T-helper 2 cell treated with Interferon-gamma antibody and Interleukin-4, amounts not matched to agents 100 ng/mL and 5 ng/mL, for 36 hours (primary cell): ENCODE data around the gene VWC2L. TPM values are rescaled to one million over a fixed set of nuclear protein-coding genes. Genes with fewer than 3 reads are reported as not detected.

Experiments used
- intact Hi-C: fragments of 100-400 bp; cut with micrococcal nuclease; formaldehyde crosslinking; loops from one replicate; pipeline ENCODE4 v1.15.1; 2023
- total RNA-seq: library from RNA; stranded (reverse); gene quantifications from 2 replicates; pipeline ENCODE4 v1.2.3, GENCODE V29; 2022

VWC2L gene
- not detected in 2 replicates for total RNA-seq

- intact Hi-C loops, result no loop called here
Observed at GRCh38 chr2:214410918-214411554, at the start of gene VWC2L. Gene VWC2L (plus strand): TSS chr2:214411054. CDS start chr2:214414194, 3,140 bp downstream.

- intact Hi-C loops, result no loop called here
Observed at GRCh38 chr2:214361116-214361515, 49.7 kb upstream of the VWC2L start.

DNA sequence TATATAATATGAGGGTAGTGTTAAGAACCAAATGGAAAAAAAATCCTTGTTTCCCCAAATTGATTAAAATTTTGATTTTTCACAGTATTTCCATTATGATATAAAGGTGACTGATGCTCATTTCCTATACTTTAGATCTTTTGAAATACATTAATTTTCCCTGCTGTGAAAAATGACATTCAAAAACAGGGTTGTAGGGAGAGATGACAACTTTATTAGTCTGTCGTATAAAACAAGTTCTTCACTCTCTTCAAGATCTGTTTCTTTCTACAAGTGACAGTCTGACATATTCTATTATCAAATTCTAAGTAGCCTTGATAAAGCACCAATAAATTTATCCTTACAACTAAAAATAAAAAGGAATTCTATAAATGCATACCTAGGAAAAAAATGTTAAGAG is 45.3 kb upstream of the VWC2L start:
- intact Hi-C loops, result no loop called here

DNA sequence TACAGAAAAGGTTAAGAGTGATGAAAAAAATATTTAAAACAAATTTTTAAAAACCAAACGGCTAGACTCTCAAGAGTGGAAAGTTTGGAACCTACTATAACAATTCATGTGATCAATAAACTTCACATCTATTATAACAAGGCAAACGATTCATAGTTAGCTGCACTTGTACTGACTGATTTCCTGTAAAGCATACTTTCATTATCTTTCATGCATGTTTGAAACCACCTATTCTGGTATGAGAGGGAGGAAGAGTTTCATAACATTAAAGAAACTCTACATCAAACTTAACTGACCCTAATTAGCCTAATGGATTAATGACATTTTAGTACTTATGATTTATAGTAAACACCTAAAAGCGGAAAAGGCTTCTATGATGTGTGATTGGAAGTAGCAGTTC is 43.7 kb upstream of the VWC2L start:
- intact Hi-C loops, result no loop called here

DNA sequence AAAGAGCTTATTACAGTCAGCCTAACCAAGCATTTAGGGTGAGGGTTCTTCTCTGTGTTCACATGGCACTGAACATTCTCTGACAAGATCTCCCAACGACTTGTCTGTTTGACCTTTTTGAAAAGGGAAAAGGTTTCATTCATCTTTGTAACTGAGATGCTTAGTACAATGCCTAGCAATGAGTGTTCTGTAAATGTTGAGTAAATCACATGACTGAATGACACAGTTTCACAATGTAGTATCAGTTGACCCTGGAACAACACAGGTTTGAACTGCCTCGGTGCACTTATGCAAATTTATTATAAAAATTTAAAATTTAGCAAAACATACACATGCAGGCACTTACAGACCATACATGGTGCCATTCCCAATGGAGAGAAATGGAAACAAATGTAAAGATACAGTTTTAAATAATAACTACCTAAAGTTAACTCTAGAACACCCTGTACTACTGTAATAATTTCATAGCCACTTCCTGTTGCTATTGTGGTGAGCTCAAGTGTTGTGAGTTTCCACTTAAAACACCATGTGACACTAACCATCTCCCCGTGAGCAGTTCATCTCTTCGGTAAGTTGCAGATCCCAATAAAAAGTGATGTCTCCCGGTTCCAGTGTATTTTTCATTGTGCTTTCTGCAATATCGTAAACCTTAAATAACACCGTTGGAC is 34.1 kb upstream of the VWC2L start:
- intact Hi-C loops, result no loop called here

GRCh38 chr2:214377286-214377624 is 33.6 kb upstream of the VWC2L start:
- intact Hi-C loops, result no loop called here

DNA sequence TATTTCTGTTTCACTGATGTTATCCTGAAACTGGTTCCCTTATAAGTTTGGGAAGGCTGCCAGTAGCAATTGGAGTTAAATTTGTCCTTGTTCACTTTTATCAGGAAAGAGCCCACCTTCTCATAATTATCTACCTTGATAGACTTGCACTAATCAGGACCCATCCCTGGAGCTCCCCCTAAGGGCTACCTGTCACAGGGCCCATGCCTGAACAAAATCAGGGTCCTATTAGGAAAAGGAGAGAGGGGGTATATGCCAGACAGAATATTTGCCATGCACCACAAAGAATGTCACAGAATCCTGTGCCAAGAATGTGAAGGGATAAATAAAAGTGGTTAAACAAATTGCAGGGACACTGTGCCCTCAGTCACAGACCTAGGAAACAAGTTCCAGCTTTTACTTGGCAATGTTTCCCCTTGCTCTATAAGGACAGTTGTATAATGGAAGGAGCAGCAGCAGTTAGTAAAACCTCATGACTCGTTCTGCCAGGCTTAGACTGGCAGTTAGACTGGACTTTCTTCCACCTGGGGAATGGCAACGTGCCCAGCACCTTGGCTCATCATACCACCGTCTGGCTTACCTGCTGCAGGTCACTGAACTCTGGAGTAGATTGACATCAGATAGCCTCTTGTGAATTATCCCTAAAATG is 32.3 kb upstream of the VWC2L start:
- intact Hi-C loops, result no loop called here

DNA sequence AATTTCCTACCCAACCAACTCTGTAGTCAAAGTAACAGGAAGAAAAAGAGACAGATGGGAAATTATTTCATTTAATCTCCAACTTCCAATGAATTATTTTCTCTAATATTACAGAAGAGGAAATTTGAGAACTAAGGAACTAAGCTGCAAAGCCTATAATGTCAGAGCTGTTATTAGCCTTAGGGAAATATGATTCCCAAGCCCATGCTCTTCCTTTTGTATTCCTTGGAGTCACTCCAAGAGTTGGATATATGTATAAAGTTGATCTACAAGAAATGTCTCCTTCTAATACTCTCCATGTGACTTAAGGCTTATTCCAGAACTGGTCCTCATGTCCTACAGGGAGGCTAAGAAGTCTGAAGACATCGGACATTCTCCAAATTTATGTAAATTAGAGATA is 31.6 kb upstream of the VWC2L start:
- intact Hi-C loops, result no loop called here

DNA sequence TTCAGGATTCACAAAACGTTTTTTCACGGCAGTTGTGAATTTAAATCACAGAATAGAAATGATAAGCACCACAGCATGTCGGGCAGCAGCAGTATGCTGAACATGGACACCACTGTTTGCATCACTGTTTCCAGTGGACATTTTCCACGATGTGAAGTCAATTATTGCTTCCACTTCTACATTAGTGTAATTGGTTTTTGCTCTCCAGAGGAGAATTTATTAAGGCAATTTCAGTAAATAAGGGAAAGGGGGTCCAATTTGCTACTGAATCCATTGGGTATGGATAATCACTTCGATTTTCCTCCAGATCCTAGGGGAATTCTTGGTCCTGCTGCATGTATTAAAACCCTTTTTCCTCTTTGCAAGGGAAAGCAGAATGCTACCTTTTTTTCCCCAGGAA is 30.2 kb upstream of the VWC2L start:
- intact Hi-C loops, result no loop called here

- intact Hi-C loops, result no loop called here
Observed at GRCh38 chr2:214382229-214382628, 28.6 kb upstream of the VWC2L start.

DNA sequence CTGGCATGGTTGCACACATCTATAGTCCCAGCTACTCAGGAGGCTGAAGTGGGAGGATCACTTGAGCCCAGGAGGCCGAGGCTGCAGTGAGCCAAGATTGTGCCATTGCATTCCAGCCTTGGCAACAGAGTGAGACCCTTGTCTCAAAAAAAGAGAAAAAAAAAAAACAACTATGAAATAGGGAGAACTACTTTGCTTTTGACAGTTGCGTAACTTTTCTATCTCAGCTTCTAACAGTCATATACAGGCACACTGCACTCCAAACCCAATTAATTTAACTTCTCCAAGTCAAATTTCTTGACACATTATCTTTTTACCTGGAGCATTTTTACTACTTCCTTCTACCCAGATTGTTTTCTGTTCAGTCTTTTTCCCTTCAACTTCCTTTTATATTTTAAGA is 24.1 kb upstream of the VWC2L start:
- intact Hi-C loops, result no loop called here

DNA sequence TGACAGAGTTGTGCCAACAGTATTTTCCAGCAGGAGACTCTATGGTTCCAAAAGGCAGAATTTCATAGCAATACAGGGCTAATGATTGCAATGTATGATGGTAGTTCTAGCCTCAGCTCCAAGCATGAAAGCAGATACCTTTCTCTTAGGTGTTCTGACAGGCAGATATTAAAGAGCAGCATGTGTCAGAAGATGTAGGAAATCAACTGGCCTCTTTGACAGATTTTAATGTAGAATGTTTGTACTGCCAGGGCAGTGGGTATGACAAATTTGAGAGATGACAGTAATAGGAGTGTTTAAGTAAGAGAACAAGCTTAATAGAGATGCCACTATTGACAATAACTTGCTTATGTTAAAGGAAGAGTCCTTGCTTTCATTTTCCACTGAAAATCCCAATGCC is 21.5 kb upstream of the VWC2L start:
- intact Hi-C loops, result no loop called here

GRCh38 chr2:214393796-214394195 is 17.1 kb upstream of the VWC2L start:
- intact Hi-C loops, result no loop called here

- intact Hi-C loops, result no loop called here
Observed at GRCh38 chr2:214395040-214395439, 15.8 kb upstream of the VWC2L start.

- intact Hi-C loops, result no loop called here
Observed at GRCh38 chr2:214401580-214401979, 9.3 kb upstream of the VWC2L start.

DNA sequence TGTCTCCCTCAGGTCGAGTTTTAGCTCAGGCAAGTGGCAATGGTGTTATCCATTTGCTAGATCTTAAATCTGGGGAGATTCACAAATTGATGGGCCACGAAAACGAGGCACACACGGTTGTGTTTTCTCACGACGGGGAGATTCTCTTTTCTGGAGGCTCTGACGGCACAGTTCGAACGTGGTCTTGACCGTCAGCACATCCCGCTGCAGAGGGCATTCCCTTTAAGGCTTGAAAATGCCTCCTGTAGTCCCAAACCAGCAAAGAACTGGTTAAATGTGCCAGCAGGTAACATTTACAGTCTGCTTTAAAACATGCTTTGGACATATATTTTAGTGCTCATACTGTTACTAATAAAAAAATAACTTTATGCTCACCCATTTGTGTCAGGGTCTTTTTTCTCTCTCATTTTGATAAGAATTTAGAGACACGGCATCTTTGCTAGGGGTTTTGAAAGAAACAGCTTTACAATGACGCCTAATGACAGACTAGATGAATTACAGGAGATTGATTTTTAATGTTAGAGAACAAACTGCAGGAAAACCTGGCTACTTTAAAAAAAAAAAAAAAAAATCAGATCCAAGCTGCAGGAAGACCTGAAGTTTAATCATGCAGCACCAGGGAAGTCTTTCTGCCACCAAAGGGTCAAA is 602 bp upstream of the VWC2L start:
- intact Hi-C loops, result no loop called here

GRCh38 chr2:214412679-214413078 is 1.8 kb downstream of the VWC2L start:
- intact Hi-C loops, result no loop called here

GRCh38 chr2:214436470-214436869 is 25.6 kb downstream of the VWC2L start:
- intact Hi-C loops, result no loop called here

- intact Hi-C loops, result no loop called here
Observed at GRCh38 chr2:214450118-214450894, 39.5 kb downstream of the VWC2L start.

DNA sequence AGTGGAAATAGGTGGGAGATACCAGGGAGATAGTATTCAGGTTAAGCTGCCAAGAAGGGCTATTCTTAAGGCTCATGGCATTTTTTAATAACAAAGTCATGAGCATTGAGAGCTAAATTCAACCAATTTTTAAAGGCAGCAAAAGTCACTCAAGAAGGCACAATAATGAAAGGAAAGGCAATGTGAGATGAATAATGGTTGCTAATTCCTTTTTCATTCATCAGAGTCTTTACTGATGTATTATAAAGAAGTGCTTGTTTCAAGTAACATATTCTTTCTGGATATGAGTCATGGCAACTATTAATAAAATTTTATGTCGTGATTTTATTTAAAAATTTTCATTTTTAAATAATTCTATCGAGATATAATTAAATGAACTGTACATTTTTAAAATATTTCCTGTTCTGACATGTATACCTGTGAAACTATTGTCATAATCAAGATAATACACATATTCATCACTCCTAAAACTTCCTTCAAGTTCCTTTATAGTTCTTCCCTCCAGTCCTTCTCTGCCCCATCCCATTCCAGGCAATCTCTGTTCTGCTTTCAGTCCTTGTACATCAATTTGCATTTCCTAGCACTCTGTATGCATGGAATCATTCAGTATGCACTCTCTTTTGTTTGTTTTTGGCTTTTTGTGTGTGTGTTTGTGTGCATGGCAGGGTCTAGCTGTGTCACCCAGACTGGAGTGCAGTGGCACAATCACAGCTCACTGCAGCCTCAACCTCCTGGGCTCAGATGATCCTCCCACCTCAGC is 40.8 kb downstream of the VWC2L start:
- intact Hi-C loops, result no loop called here
